Aorta (tissue), 4 donors: ENCODE measurements around the gene HSPB2. TPM values are rescaled to one million over a fixed set of nuclear protein-coding genes. Genes with fewer than 3 reads are reported as not detected.

ENCODE experiments used
- polyA plus RNA-seq, 2 donors: library from polyadenylated mRNA; stranded (reverse); fragments of 200-250 nt; gene quantifications; one replicate each; pipeline ENCODE4 v1.2.3, GENCODE V29; 2013
- total RNA-seq, 2 donors: library from RNA; stranded (reverse); fragmentation: NEBNext Ultra II Directional; extraction: Animal tissue kit (Norgen Biotek cat#: 25700); gene quantifications; one replicate each; pipeline ENCODE4 v1.2.1, GENCODE V29; 2021
- donor health status: healthy with polysubstance abuse.
- donor health status: Bipolar disorder and iron deficiency.
- donor health status: DM: no; HTN: no; CAD: no.
- donor health status: DM: yes; HTN: yes; CAD: no.

Gene HSPB2
- total and polyA plus RNA-seq, 4 donors, result 13.8 to 60.2 (median 21.5) TPM

Other genes starting within 250 kb of the HSPB2 start
- gene PPP2R1B, start 146.3 kb upstream of the HSPB2 start, total RNA-seq, result 10 to 100 TPM; 21.9 to 27.2 TPM
- 1 to 10 TPM; 3.5 to 7.4 TPM for gene PPP2R1B, start 146.3 kb upstream of the HSPB2 start, polyA plus RNA-seq
- gene ALG9, start 41.2 kb upstream of the HSPB2 start, total RNA-seq, result 10 to 100 TPM; 25.1 to 27.8 TPM
- gene ALG9, start 41.2 kb upstream of the HSPB2 start, polyA plus RNA-seq, result 10 to 100 TPM in 1 of 2 donors, 1 to 10 TPM in 1; 6.4 to 31.0 TPM
- gene FDXACB1, start 33.6 kb upstream of the HSPB2 start, total RNA-seq, result 1 to 10 TPM; 1.4 to 1.9 TPM
- 1 to 10 TPM in 1 of 2 donors, under 1 TPM in 1; 0.95 to 1.0 TPM for gene FDXACB1, start 33.6 kb upstream of the HSPB2 start, polyA plus RNA-seq
- 10 to 100 TPM in 1 of 2 donors, 1 to 10 TPM in 1; 6.6 to 15.2 TPM for gene CFAP68, start 33.2 kb upstream of the HSPB2 start, total RNA-seq
- 10 to 100 TPM; 11.5 to 22.0 TPM for gene CFAP68, start 33.2 kb upstream of the HSPB2 start, polyA plus RNA-seq
- 1,000 to 10,000 TPM in 1 of 2 donors, 100 to 1,000 TPM in 1; 323 to 2,347 TPM for gene CRYAB, start 964 bp upstream of the HSPB2 start, total RNA-seq
- gene CRYAB, start 964 bp upstream of the HSPB2 start, polyA plus RNA-seq, result 100 to 1,000 TPM; 483 to 702 TPM
- 1 to 10 TPM; 2.7 to 5.2 TPM for gene C11orf52, start 6.2 kb downstream of the HSPB2 start, total RNA-seq
- 1 to 10 TPM; 5.3 to 5.6 TPM for gene C11orf52, start 6.2 kb downstream of the HSPB2 start, polyA plus RNA-seq
- gene DIXDC1, start 24.6 kb downstream of the HSPB2 start, total RNA-seq, result 10 to 100 TPM; 54.4 to 61.8 TPM
- 10 to 100 TPM; 29.8 to 33.0 TPM for gene DIXDC1, start 24.6 kb downstream of the HSPB2 start, polyA plus RNA-seq
- gene DLAT, start 112.7 kb downstream of the HSPB2 start, total RNA-seq, result 10 to 100 TPM; 20.7 to 20.8 TPM
- 10 to 100 TPM; 11.9 to 12.8 TPM for gene DLAT, start 112.7 kb downstream of the HSPB2 start, polyA plus RNA-seq
- 1 to 10 TPM in 1 of 2 donors, under 1 TPM in 1; 0.49 to 1.4 TPM for gene PIH1D2, start 161.3 kb downstream of the HSPB2 start, total RNA-seq
- gene PIH1D2, start 161.3 kb downstream of the HSPB2 start, polyA plus RNA-seq, result 10 to 100 TPM in 1 of 2 donors, 1 to 10 TPM in 1; 1.0 to 10.3 TPM
- 10 to 100 TPM; 14.7 to 16.3 TPM for gene NKAPD1, start 161.6 kb downstream of the HSPB2 start, total RNA-seq
- gene NKAPD1, start 161.6 kb downstream of the HSPB2 start, polyA plus RNA-seq, result 10 to 100 TPM; 14.4 to 19.7 TPM
- 10 to 100 TPM; 30.4 to 31.9 TPM for gene TIMM8B, start 174.0 kb downstream of the HSPB2 start, total RNA-seq
- gene TIMM8B, start 174.0 kb downstream of the HSPB2 start, polyA plus RNA-seq, result 100 to 1,000 TPM in 1 of 2 donors, 10 to 100 TPM in 1; 45.4 to 131 TPM
- gene SDHD, start 174.1 kb downstream of the HSPB2 start, total RNA-seq, result 10 to 100 TPM; 58.4 to 65.2 TPM
- 100 to 1,000 TPM in 1 of 2 donors, 10 to 100 TPM in 1; 96.3 to 157 TPM for gene SDHD, start 174.1 kb downstream of the HSPB2 start, polyA plus RNA-seq